H1 (cell line): Measurements from ENCODE around the gene SEMA5B. TPM values are rescaled to one million over a fixed set of nuclear protein-coding genes. Genes with fewer than 3 reads are reported as not detected.

ENCODE experiments used
- CREB1 ChIP-seq: IDR thresholded peaks from 2 replicates; pipeline ENCODE4 v1.6.1; 2012; ENCODE audit warnings: inconsistent platforms
- E2F6 ChIP-seq: IDR thresholded peaks from 2 replicates; pipeline ENCODE4 v1.6.1; 2012; ENCODE audit warnings: inconsistent platforms
- KDM1A ChIP-seq: fragments of 200-600, 300-600 bp; sonication (generic); IDR thresholded peaks from 2 replicates; pipeline ENCODE4 v1.7.1; 2016; ENCODE audit warnings: mild to moderate bottlenecking, low read length, borderline replicate concordance
- RXRA ChIP-seq: IDR thresholded peaks from 2 replicates; pipeline ENCODE4 v1.6.1; 2011; ENCODE audit warnings: low read depth, mild to moderate bottlenecking, low read length, moderate library complexity; ENCODE audit not compliant: insufficient read depth
- SIN3A ChIP-seq, 2 experiments: IDR thresholded peaks in 1 of 2; conservative IDR thresholded peaks in 1 of 2; 2 replicates each; pipeline ENCODE4 v1.6.1; 2011 to 2012; ENCODE audit warnings: low read length in 2 of 2, improper control_type of control experiment in 1 of 2, low read depth in 1 of 2, mild to moderate bottlenecking in 1 of 2
- SIRT6 ChIP-seq: IDR thresholded peaks from one replicate; pipeline ENCODE4 v1.7.1; 2012; ENCODE audit warnings: low read length, inconsistent platforms
- SP4 ChIP-seq: IDR thresholded peaks from 2 replicates; pipeline ENCODE4 v1.6.1; 2012; ENCODE audit warnings: low read length, inconsistent platforms
- SUZ12 ChIP-seq: fragments of 200-600 bp; sonication (generic); IDR thresholded peaks from 2 replicates; pipeline ENCODE4 v1.6.1; 2012; ENCODE audit warnings: mild to moderate bottlenecking, inconsistent platforms, low read length, moderate library complexity, mixed read lengths
- TCF12 ChIP-seq: IDR thresholded peaks from 2 replicates; pipeline ENCODE4 v1.6.1; 2011; ENCODE audit warnings: low read depth, mild to moderate bottlenecking, low read length
- polyA plus RNA-seq, 7 experiments: library from polyadenylated mRNA; depleted of rRNA in 3 of 7; stranded (reverse) in 5 of 7; unstranded in 2 of 7; fragments of >200 nt in 5 of 7; fragments of 200-250 nt in 2 of 7; gene quantifications; 1 replicate in 5 of 7; 2 replicates in 1 of 7; 4 replicates in 1 of 7; pipeline versions ENCODE4 v1.2.1 to v1.2.3, GENCODE V29; 2011 to 2013; ENCODE audit warnings: missing spikeins in 2 of 7, mixed read lengths in 2 of 7
- total RNA-seq: library from RNA; stranded (reverse); fragmentation: NEBNext Ultra II Directional; extraction: Animal tissue kit (Norgen Biotek cat#: 25700); gene quantifications from 2 replicates; pipeline ENCODE4 v1.2.1, GENCODE V29; 2021

Gene SEMA5B
- total and polyA plus RNA-seq, 2 of the 8 experiments (the other 6 are each of a cell fraction or from before 2014, with no cell fraction given), result 13.1 to 22.4 TPM

GRCh38 chr3:122989856-122990575 lies 37.5 kb downstream of the SEMA5B start (continued):
- TF ChIP-seq RXRA, result no peak
- TF ChIP-seq SIRT6, result no peak
- no peak for TF ChIP-seq SIN3A (conservative IDR thresholded peaks at IDR 0.05 in 1 of 2, IDR thresholded peaks at IDR 0.05 in 1 of 2; ENCODE audit: low read depth in 1 of 2, low read length in 2 of 2)
- TF ChIP-seq SUZ12, result no peak
- no peak for TF ChIP-seq KDM1A
- TF ChIP-seq TCF12, result no peak
- TF ChIP-seq E2F6, result no peak
- no peak for TF ChIP-seq SP4
- TF ChIP-seq CREB1, result no peak
